Nephron (organoid): ENCODE results near the gene NDUFAF8.
A peak's percentile ranks its signal among the peaks of the same experiment; 100 is the strongest.

Experiments used
- H3K27ac Mint-ChIP-seq, 3 experiments: 2 replicates each; pipeline ENCODE4 v1.8.0; 2020; ENCODE audit warnings: mixed read lengths in 3 of 3, mild to moderate bottlenecking in 2 of 3, moderate library complexity in 1 of 3
- H3K27me3 Mint-ChIP-seq: 2 replicates; pipeline ENCODE4 v1.8.0; 2021; ENCODE audit warnings: low read depth, mild to moderate bottlenecking, moderate library complexity, mixed read lengths
- H3K36me3 Mint-ChIP-seq: 2 replicates; pipeline ENCODE4 v1.8.0; 2020; ENCODE audit warnings: low read depth, mixed read lengths
- H3K4me1 Mint-ChIP-seq: 2 replicates; pipeline ENCODE4 v1.8.0; 2020; ENCODE audit warnings: mixed read lengths
- H3K4me3 Mint-ChIP-seq, 3 experiments: 2 replicates each; pipeline ENCODE4 v1.8.0; 2020; ENCODE audit warnings: mild to moderate bottlenecking in 3 of 3, mixed read lengths in 3 of 3, moderate library complexity in 2 of 3
- H3K9me3 Mint-ChIP-seq: 2 replicates; pipeline ENCODE4 v1.8.0; 2020; ENCODE audit warnings: mixed read lengths
- TF ChIP-seq, protein P1 (sequence below), 3 experiments: fragments of 200-600 bp; sonication (generic); IDR thresholded peaks; one replicate each; pipeline ENCODE4 v1.5.0; 2021; ENCODE audit warnings: antibody characterized with exemption in 3 of 3; ENCODE audit not compliant: unreplicated experiment in 3 of 3

NDUFAF8 gene

DNA sequence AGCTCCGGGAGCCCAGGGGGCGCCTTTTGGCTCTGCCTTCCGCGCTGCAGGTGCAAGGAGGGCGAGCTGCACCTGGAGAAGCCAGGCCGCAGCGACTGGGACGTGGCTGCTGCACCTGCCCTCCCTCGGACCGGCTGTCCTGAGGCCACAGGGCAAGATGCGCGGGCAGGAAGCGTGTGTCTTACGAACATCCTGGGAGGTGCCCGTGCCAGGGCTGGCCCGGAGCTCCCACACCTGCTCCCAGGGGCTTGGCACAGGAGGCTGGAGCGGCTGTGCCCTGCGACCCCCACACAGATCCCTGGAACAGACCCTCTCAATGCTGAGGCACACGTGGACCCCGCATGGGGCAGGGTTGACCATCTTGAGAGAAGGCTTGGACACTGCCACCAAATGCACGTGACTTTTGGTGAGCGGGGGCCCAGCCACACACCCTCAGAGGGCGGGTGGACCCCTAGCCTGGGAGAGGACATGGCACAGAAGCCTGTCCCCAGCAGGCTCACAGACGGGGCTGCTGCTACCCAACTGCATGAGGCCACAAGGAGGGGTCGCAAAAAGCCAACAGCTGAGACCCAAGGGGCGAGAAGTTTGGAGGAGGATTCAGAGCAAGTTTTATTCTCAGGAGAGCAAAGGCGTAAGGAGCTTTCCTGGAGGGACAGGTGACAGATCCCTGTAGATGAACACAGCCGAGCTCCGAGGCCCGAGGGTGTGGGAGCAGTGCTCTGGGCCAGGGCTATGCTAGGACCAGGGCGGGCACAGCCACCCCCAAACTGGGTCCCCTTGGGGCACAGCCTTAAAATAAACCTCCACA is 11.4 kb downstream of the NDUFAF8 start:
- H3K27ac Mint-ChIP-seq, result no peak overlapping the region
- no peak overlapping the region for H3K4me3 Mint-ChIP-seq
- TF ChIP-seq, protein P1, sequence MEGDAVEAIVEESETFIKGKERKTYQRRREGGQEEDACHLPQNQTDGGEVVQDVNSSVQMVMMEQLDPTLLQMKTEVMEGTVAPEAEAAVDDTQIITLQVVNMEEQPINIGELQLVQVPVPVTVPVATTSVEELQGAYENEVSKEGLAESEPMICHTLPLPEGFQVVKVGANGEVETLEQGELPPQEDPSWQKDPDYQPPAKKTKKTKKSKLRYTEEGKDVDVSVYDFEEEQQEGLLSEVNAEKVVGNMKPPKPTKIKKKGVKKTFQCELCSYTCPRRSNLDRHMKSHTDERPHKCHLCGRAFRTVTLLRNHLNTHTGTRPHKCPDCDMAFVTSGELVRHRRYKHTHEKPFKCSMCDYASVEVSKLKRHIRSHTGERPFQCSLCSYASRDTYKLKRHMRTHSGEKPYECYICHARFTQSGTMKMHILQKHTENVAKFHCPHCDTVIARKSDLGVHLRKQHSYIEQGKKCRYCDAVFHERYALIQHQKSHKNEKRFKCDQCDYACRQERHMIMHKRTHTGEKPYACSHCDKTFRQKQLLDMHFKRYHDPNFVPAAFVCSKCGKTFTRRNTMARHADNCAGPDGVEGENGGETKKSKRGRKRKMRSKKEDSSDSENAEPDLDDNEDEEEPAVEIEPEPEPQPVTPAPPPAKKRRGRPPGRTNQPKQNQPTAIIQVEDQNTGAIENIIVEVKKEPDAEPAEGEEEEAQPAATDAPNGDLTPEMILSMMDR (IDR thresholded peaks at IDR 0.05; ENCODE audit: unreplicated experiment in 3 of 3), result no peak
- H3K36me3 Mint-ChIP-seq, result peaks cover 12% of the 10 kb centered on the region
- no peaks in the 10 kb centered on the region for H3K9me3 Mint-ChIP-seq
- peaks cover 46% of the 10 kb centered on the region for H3K4me1 Mint-ChIP-seq
- peaks cover 9% of the 10 kb centered on the region for H3K27me3 Mint-ChIP-seq

DNA sequence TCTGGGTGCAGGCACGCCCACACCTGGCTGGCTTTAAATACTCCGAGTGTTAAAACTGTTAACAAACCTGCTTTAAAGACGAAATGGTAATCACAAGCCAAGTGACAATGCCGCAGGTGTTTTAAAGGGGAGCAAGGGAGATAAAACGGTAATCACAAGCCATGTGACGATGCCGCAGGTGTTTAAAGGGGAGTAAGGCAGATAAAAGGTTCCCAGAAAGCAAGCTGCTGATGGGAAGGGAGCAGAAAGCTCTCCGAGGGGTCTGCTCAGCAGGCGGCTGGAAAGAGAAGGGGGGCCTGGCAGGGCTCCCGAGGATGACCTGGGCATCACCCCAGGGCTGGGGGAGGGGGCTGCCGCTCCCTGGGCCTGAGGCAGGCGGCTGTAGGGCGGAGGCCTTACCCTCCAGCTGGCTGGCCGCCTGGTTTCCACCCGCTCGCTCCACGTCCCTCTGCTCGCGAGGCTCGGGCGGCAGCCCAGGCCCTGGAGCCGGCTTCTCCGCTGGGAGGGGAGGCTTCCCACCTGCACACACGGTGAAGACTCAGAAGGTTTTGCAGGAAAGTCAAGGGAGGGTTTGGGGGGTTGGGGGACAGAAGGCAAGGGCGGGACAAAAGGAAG is 12.1 kb downstream of the NDUFAF8 start:
- H3K36me3 Mint-ChIP-seq, result peaks cover 12% of the 10 kb centered on the region
- TF ChIP-seq, protein P1 (IDR thresholded peaks at IDR 0.05; ENCODE audit: unreplicated experiment in 3 of 3), result no peak
- peaks cover 46% of the 10 kb centered on the region for H3K4me1 Mint-ChIP-seq
- no peak overlapping the region for H3K4me3 Mint-ChIP-seq
- H3K9me3 Mint-ChIP-seq, result no peaks in the 10 kb centered on the region
- peaks cover 9% of the 10 kb centered on the region for H3K27me3 Mint-ChIP-seq
- H3K27ac Mint-ChIP-seq, result no peak overlapping the region

DNA sequence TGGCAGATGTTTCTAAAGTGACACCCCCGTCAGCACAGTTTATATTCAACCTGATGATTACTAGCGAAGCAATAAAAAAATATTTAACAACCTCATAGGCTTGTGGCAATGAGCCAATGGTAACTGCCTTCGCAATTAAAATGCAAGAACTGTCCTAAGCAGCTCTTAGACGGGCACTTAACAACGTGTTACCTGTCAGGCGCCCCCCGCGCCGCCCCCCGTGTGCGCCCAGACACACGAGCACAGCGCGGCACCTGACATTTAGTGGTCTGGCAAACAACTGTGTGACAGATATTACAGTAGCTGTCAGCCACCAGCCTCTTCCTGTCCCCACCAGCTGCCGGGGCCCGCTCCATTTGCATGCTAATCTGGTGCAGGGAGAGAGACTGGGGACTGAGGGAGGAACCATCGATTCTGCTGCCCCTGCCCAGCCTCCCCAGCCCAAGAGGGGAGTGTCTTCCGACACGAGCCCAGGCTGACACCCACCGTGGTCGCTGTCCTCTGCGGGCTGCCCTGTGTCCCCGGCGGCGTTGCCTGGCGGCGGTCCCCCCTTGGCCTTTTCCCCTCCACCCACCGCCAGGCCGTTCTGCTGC is 12.7 kb downstream of the NDUFAF8 start:
- Mint-ChIP-seq H3K27me3 (peaks cover 9% of the 10 kb centered on the region), H3K4me1 (peaks cover 46% of the 10 kb centered on the region), H3K4me3 (no peak overlapping the region), H3K36me3 (peaks cover 12% of the 10 kb centered on the region), H3K9me3 (no peaks in the 10 kb centered on the region), H3K27ac (peak overlapping the region in 1 of 3 experiments; percentile 82)
- TF ChIP-seq, protein P1 (IDR thresholded peaks at IDR 0.05; ENCODE audit: unreplicated experiment in 3 of 3), result no peak

DNA sequence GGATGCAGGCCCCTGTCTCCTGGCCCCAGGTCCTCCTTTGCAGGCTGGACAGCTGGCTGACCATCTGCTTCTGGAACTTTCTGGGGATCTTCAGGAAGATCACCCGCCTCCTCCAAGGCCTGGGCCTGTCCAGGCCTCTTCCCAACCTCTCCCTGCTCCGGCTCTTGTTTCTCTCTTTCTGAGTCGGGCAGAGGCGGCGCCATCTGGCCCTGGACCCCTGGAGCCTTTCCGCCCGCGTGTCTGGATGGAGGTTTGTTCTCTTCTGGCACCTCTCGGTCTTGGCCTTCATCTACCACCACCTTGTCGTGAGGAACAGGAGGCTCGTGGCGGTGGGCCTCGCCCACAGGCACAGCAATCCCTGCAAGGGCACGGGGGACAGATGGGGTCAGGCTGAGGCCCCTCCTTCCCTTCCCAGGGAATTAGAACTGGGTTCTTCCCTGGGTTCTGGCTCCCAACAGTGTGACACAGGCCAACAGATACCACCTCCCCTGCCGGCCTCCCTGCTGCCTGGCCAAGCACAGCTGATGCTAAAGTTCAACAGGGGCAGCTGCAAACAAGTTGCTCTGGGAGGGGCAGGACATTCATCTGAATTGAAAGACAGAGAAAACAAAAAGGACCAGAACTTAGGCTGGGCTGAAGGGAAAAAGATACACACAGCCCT is 13.3 kb downstream of the NDUFAF8 start:
- H3K27ac Mint-ChIP-seq, result peak overlapping the region; percentile 68 to 82 (median 76)
- H3K27me3 Mint-ChIP-seq, result peaks cover 13% of the 10 kb centered on the region
- TF ChIP-seq, protein P1 (IDR thresholded peaks at IDR 0.05; ENCODE audit: unreplicated experiment in 3 of 3), result no peak
- H3K4me3 Mint-ChIP-seq, result peak overlapping the region in 1 of 3 experiments; percentile 32
- H3K36me3 Mint-ChIP-seq, result peaks cover 12% of the 10 kb centered on the region
- H3K9me3 Mint-ChIP-seq, result no peaks in the 10 kb centered on the region
- H3K4me1 Mint-ChIP-seq, result peaks cover 46% of the 10 kb centered on the region

DNA sequence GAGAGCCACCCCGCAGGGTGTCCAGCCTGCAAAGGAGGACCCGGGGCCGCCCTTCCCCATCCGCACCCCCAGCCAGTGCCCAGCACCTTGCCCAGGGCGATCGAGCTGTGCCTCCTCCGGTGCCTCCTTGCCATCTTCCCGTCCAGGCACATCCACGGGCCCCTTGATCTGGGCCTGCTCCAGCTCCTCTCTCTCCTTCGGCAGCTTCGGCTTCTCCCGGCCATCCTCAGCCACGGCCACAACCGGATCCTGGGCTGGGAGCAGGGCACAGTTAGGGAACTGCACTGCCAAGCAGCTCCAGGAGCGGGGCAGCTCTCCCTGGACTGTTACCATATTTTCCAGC is 13.8 kb downstream of the NDUFAF8 start:
- no peaks in the 10 kb centered on the region for H3K9me3 Mint-ChIP-seq
- peaks cover 13% of the 10 kb centered on the region for H3K27me3 Mint-ChIP-seq
- H3K4me3 Mint-ChIP-seq, result peak overlapping the region; percentile 2 to 26 (median 24)
- H3K36me3 Mint-ChIP-seq, result peaks cover 12% of the 10 kb centered on the region
- peak overlapping the region; percentile 58 to 74 (median 59) for H3K27ac Mint-ChIP-seq
- TF ChIP-seq, protein P1 (IDR thresholded peaks at IDR 0.05; ENCODE audit: unreplicated experiment in 3 of 3), result no peak
- H3K4me1 Mint-ChIP-seq, result peaks cover 46% of the 10 kb centered on the region
